PFSK-1 (cell line): Measurements from ENCODE around the gene RXFP1.

Experiments used
- FOXP2 ChIP-seq: optimal IDR thresholded peaks from 2 replicates; pipeline ENCODE3; 2011; ENCODE audit warnings: borderline replicate concordance, control low read depth, inconsistent platforms; ENCODE audit not compliant: insufficient read depth; ENCODE audit errors: extremely low read length, extremely low read depth
- POLR2AphosphoS5 ChIP-seq: IDR thresholded peaks from 2 replicates; pipeline ENCODE4 v1.6.1; 2012; ENCODE audit warnings: low read depth, mild to moderate bottlenecking, control low read depth, low read length, moderate library complexity
- SIN3A ChIP-seq: IDR thresholded peaks from 2 replicates; pipeline ENCODE4 v1.6.1; 2012; ENCODE audit warnings: mild to moderate bottlenecking, low read length, moderate library complexity, borderline replicate concordance; ENCODE audit not compliant: insufficient read depth
- TAF1 ChIP-seq: IDR thresholded peaks from 2 replicates; pipeline ENCODE4 v1.6.1; 2012; ENCODE audit warnings: low read length, control low read depth, borderline replicate concordance; ENCODE audit not compliant: insufficient read depth

GRCh38 chr4:158688813-158689212 lies 167.1 kb downstream of the RXFP1 start:
- TF ChIP-seq POLR2AphosphoS5 = no peak
- TF ChIP-seq SIN3A = no peak
- no peak for TF ChIP-seq FOXP2
- TF ChIP-seq TAF1 = no peak
